ENCODE measurements around the gene XYLT1.

- no peak for TF ChIP-seq CTCF (IDR thresholded peaks at IDR 0.05)
- TF ChIP-seq ZFX (IDR thresholded peaks at IDR 0.05; ENCODE audit: borderline replicate concordance): no peak
These were observed 247.2 kb downstream of the XYLT1 start for GRCh38 chr16:17223576-17223975.
